GM13976 (cell line): ENCODE results near the gene LGR6.

Source experiments
- DNase-seq: peaks from one replicate; pipeline ENCODE4 v3.0.0; 2012; ENCODE audit warnings: low spot score
- in situ Hi-C: fragments of 300-500 bp; cut with MboI; formaldehyde crosslinking; loops from one replicate; pipeline ENCODE4 v1.12.0; 2022; ENCODE audit warnings: low sequenced_read_pairs, mixed read lengths, inconsistent platforms; ENCODE audit not compliant: unreplicated experiment
- TF ChIP-seq, protein P1 (sequence below): IDR thresholded peaks from 2 replicates; pipeline ENCODE4 v1.5.1; 2012; ENCODE audit warnings: borderline replicate concordance, mild to moderate bottlenecking; ENCODE audit not compliant: insufficient read depth; ENCODE audit errors: extremely low read depth, missing control alignments, control extremely low read depth

Gene LGR6

DNA sequence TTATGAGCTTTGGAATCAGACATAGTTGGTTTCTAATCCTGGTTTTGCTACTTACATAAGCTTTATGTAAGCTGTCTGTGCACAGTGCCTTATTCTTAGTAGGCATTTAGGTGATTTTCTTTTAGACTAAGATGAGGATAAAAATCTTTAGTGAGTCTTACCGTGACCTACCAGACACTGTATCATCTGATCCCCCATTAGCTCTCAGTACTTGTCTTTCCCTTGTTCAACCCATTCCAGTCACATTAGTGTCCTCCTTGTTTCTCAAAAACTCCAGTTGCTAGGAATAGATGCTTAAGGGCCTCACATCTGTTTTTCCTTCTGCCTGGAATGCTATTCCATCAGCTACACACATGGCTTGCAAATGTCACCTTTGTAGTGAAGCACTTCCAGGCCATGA is 173.7 kb downstream of the LGR6 start:
- DNase-seq = no peak
- TF ChIP-seq, protein P1, sequence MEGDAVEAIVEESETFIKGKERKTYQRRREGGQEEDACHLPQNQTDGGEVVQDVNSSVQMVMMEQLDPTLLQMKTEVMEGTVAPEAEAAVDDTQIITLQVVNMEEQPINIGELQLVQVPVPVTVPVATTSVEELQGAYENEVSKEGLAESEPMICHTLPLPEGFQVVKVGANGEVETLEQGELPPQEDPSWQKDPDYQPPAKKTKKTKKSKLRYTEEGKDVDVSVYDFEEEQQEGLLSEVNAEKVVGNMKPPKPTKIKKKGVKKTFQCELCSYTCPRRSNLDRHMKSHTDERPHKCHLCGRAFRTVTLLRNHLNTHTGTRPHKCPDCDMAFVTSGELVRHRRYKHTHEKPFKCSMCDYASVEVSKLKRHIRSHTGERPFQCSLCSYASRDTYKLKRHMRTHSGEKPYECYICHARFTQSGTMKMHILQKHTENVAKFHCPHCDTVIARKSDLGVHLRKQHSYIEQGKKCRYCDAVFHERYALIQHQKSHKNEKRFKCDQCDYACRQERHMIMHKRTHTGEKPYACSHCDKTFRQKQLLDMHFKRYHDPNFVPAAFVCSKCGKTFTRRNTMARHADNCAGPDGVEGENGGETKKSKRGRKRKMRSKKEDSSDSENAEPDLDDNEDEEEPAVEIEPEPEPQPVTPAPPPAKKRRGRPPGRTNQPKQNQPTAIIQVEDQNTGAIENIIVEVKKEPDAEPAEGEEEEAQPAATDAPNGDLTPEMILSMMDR = no peak
- in situ Hi-C loops = no loop called here
